MM.1S (cell line): ENCODE data around the gene FKBP8.
"Not testable (repeated sequence)": the region's sequence is repeated elsewhere in the genome, so short reads cannot be mapped to it uniquely, and the experiment has no call there.

Experiments
- DNase-seq: peaks from one replicate; pipeline ENCODE4 v3.0.0-alpha.2; 2015
- H2AFZ ChIP-seq: fragments of 300-600 bp; sonication (generic); 2 replicates; pipeline ENCODE4 v1.6.0; 2016; ENCODE audit warnings: antibody characterized with exemption, low read length
- H3F3A ChIP-seq: fragments of 300-600 bp; sonication (generic); 2 replicates; pipeline ENCODE4 v1.6.1; 2016; ENCODE audit warnings: mild to moderate bottlenecking, antibody characterized with exemption, low read length, moderate library complexity, mixed read lengths; ENCODE audit not compliant: insufficient read depth
- H3K27ac ChIP-seq: fragments of 300-600 bp; sonication (generic); 2 replicates; pipeline ENCODE4 v1.5.1; 2016; ENCODE audit warnings: mild to moderate bottlenecking, low read length
- H3K27me3 ChIP-seq: fragments of 300-600 bp; sonication (generic); replicated peaks from 2 replicates; pipeline ENCODE4 v1.6.0; 2016; ENCODE audit warnings: low read length; ENCODE audit not compliant: insufficient read depth
- H3K36me3 ChIP-seq: fragments of 300-600 bp; sonication (generic); replicated peaks from 2 replicates; pipeline ENCODE4 v1.6.1; 2016; ENCODE audit warnings: mild to moderate bottlenecking, low read length, mixed read lengths; ENCODE audit not compliant: insufficient read depth
- H3K4me1 ChIP-seq: fragments of 300-600 bp; sonication (generic); 2 replicates; pipeline ENCODE4 v1.6.1; 2016; ENCODE audit warnings: low read length, mixed read lengths
- H3K4me2 ChIP-seq: fragments of 300-600 bp; sonication (generic); 2 replicates; pipeline ENCODE4 v1.6.0; 2016; ENCODE audit warnings: low read depth, low read length
- H3K4me3 ChIP-seq: fragments of 300-600 bp; sonication (generic); 2 replicates; pipeline ENCODE4 v1.5.1; 2016; ENCODE audit warnings: low read length, mixed read lengths
- H3K79me2 ChIP-seq: fragments of 300-600 bp; sonication (generic); 2 replicates; pipeline ENCODE4 v1.6.1; 2016; ENCODE audit warnings: mixed run types, low read length, mixed read lengths
- H3K9ac ChIP-seq: fragments of 300-600 bp; sonication (generic); 2 replicates; pipeline ENCODE4 v1.6.1; 2016; ENCODE audit warnings: low read length, mixed read lengths
- H3K9me2 ChIP-seq: fragments of 300-600 bp; sonication (generic); replicated peaks from 2 replicates; pipeline ENCODE4 v1.6.1; 2016; ENCODE audit warnings: mild to moderate bottlenecking, low read length, mixed read lengths; ENCODE audit not compliant: insufficient read depth
- H3K9me3 ChIP-seq: fragments of 300-600 bp; sonication (generic); replicated peaks from 2 replicates; pipeline ENCODE4 v1.6.1; 2016; ENCODE audit warnings: mild to moderate bottlenecking, low read length, mixed read lengths; ENCODE audit not compliant: insufficient read depth
- H4K20me1 ChIP-seq: fragments of 300-600 bp; sonication (generic); 2 replicates; pipeline ENCODE4 v1.6.1; 2016; ENCODE audit warnings: mild to moderate bottlenecking, low read length, moderate library complexity, mixed read lengths; ENCODE audit not compliant: insufficient read depth
- EZH2 ChIP-seq: fragments of 300-600 bp; sonication (generic); optimal IDR thresholded peaks from 2 replicates; pipeline ENCODE3; 2017; ENCODE audit warnings: low read depth, mild to moderate bottlenecking, antibody characterized with exemption, low read length, mixed read lengths
- EZH2phosphoT487 ChIP-seq: fragments of 300-600 bp; sonication (generic); IDR thresholded peaks from 2 replicates; pipeline ENCODE4 v1.6.1; 2018; ENCODE audit warnings: antibody characterized with exemption, low read length
- TF ChIP-seq, protein P1 (sequence below): fragments of 300-600 bp; sonication (generic); IDR thresholded peaks from 2 replicates; pipeline ENCODE4 v1.5.1; 2016; ENCODE audit warnings: antibody characterized with exemption, low read length, mixed read lengths

The FKBP8 gene

DNA sequence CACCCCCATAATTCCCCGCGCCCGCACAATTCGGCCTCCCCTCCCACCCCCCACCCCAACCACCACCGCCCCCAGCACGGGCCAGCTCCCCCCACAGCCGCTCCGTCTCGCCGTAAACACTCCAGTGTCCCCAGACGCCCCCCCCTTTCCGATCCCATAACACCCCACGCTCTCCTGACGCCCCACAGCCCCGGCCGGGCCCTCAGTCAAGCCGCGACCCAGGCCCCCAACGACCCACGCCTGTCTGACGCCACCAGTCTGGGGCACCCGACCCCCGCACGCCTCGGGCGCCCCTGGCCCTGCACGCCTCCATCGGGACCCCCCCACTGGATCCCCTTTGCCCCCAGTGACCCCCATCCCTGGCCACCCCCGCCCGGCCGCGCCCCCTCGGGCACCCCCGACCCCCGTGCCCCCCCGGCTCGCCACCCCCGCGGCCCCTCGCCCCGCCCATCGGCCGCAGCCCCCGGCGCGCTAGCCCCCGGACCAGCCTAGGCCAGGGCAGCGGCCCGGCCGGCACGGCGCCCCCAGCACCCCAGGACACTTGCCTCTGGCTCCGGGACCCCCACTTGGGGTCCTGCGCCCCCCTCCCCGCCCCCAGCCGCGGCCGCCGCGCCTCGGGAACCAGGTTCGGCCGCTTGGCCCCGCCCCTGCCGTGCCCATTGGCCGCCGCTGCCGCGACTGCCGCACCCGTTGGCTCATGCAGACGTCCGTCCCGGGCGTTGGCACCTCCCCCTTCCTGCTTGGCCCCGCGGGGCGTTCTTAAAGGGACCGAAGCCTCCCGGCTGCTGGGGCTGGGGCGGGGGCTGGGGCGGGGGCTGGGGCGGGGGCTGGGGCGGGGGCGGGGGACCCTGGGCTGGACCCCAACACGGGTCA lies at the start of gene FKBP8:
TSS of gene FKBP8 (minus strand) at position 633 of the 873 bp plus-strand sequence. CDS start 1,603 bp downstream, outside the sequence.
- peak within 1 kb of the TSS; percentile 91 for H2AFZ ChIP-seq
- peak within 1 kb of the TSS; percentile 69 for H3K4me3 ChIP-seq
- peak within 1 kb of the TSS; percentile 61; the same call in 1 of the 2 replicates for H3K27ac ChIP-seq
- H3K4me1 ChIP-seq = peaks cover 7% of the 10 kb centered on the region
- H3K36me3 ChIP-seq = no peaks in the 10 kb centered on the region
- no peaks in the 10 kb centered on the region for H3K27me3 ChIP-seq
- H3K9me2 ChIP-seq = no peaks in the 10 kb centered on the region
- no peaks in the 10 kb centered on the region for H3K9me3 ChIP-seq
- peak; percentile 93 for DNase-seq
- H3K4me2 ChIP-seq = peak within 1 kb of the TSS; percentile 85
- H3K9ac ChIP-seq = peak within 1 kb of the TSS; percentile 74
- H3F3A ChIP-seq = no peaks in the 10 kb centered on the region
- no peaks in the 10 kb centered on the region for H4K20me1 ChIP-seq
- H3K79me2 ChIP-seq = peaks cover 8% of the 10 kb centered on the region; the same call in 1 of the 2 replicates
- TF ChIP-seq EZH2 (no peak), EZH2phosphoT487 (no peak)
- TF ChIP-seq, protein P1, sequence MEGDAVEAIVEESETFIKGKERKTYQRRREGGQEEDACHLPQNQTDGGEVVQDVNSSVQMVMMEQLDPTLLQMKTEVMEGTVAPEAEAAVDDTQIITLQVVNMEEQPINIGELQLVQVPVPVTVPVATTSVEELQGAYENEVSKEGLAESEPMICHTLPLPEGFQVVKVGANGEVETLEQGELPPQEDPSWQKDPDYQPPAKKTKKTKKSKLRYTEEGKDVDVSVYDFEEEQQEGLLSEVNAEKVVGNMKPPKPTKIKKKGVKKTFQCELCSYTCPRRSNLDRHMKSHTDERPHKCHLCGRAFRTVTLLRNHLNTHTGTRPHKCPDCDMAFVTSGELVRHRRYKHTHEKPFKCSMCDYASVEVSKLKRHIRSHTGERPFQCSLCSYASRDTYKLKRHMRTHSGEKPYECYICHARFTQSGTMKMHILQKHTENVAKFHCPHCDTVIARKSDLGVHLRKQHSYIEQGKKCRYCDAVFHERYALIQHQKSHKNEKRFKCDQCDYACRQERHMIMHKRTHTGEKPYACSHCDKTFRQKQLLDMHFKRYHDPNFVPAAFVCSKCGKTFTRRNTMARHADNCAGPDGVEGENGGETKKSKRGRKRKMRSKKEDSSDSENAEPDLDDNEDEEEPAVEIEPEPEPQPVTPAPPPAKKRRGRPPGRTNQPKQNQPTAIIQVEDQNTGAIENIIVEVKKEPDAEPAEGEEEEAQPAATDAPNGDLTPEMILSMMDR = no peak

DNA sequence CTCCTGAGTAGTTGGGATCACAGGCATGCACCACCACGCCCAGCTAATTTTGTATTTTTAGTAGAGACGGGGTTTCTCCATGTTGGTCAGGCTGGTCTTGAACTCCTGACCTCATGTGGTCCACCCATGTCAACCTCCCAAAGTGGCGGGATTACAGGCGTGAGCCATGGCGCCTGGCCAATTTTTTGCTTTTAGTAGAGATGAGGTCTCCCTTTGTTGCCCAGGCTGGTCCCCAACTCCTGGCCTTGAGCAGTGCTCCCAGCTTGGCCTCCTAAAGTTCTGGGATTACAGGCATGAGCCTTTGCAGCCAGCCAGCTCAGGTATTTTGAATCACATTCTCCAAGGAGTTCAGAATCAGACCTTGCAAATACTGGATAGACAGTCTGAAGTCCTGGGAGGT lies 49.4 kb upstream of the FKBP8 start:
- not testable (repeated sequence) for H3K4me2 ChIP-seq, H3K9me2 ChIP-seq, H3K36me3 ChIP-seq, H4K20me1 ChIP-seq, H3K27me3 ChIP-seq, DNase-seq, H3K4me3 ChIP-seq, H3K27ac ChIP-seq, H3K9ac ChIP-seq, H3K9me3 ChIP-seq, H2AFZ ChIP-seq
- peaks cover 20% of the 10 kb centered on the region for H3F3A ChIP-seq
- peaks cover 10% of the 10 kb centered on the region for H3K4me1 ChIP-seq
- peaks cover 16% of the 10 kb centered on the region for H3K79me2 ChIP-seq

DNA sequence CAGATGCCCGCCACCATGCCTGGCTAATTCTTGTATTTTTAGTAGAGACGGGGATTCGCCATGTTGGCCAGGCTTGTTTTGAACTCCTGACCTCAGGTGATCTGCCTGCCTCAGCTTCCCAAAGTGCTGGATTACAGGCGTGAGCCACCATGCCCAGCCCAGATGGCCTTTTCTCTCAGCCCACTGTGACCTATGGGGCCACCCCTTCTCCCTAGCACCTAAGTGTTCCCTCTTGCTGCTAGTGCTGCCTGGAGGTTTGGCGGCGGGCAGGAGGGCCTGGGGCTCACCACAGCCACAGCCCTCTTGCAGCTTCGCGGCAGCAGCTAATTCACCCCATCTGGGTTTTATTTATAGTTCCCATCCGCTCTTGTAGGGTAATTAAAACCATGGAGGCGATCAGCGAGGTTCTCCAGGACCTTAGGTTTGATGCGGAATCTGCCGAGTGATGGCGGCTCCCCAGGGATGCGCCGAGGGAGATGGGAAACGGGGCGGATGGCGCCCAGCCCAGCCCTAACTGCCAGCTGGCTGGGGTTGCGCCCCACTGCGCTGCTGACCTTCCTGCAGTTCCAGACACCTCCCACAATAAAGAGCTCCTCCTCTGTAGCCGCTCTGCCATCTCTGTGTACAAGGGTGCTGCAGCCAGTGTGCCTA lies 48.5 kb upstream of the FKBP8 start:
- no peaks in the 10 kb centered on the region for H4K20me1 ChIP-seq
- no peak for DNase-seq
- peaks cover 10% of the 10 kb centered on the region for H3K4me1 ChIP-seq
- TF ChIP-seq EZH2 (no peak), EZH2phosphoT487 (no peak)
- TF ChIP-seq, protein P1 = no peak
- no peaks in the 10 kb centered on the region for H3K9me2 ChIP-seq
- H2AFZ ChIP-seq = no peak overlapping the region
- H3K4me2 ChIP-seq = no peak overlapping the region
- no peak overlapping the region for H3K9ac ChIP-seq
- peaks cover 20% of the 10 kb centered on the region for H3F3A ChIP-seq
- H3K27ac ChIP-seq = no peak overlapping the region
- H3K79me2 ChIP-seq = peaks cover 16% of the 10 kb centered on the region
- no peak overlapping the region for H3K4me3 ChIP-seq
- H3K27me3 ChIP-seq = peaks cover 6% of the 10 kb centered on the region; the same call in 1 of the 2 replicates
- 0 out of 2 replicates have a peak, but pooled peaks cover 7% of the 10 kb centered on the region for H3K36me3 ChIP-seq
- no peaks in the 10 kb centered on the region for H3K9me3 ChIP-seq
